Measurements from ENCODE around the gene ATP1A1.
A peak's percentile ranks its signal among the peaks of the same experiment; 100 is the strongest.

Gene ATP1A1

GRCh38 chr1:116415200-116415698, 42.2 kb downstream of the ATP1A1 start:
- no peak for DNase-seq (ENCODE audit: low spot score)

DNA sequence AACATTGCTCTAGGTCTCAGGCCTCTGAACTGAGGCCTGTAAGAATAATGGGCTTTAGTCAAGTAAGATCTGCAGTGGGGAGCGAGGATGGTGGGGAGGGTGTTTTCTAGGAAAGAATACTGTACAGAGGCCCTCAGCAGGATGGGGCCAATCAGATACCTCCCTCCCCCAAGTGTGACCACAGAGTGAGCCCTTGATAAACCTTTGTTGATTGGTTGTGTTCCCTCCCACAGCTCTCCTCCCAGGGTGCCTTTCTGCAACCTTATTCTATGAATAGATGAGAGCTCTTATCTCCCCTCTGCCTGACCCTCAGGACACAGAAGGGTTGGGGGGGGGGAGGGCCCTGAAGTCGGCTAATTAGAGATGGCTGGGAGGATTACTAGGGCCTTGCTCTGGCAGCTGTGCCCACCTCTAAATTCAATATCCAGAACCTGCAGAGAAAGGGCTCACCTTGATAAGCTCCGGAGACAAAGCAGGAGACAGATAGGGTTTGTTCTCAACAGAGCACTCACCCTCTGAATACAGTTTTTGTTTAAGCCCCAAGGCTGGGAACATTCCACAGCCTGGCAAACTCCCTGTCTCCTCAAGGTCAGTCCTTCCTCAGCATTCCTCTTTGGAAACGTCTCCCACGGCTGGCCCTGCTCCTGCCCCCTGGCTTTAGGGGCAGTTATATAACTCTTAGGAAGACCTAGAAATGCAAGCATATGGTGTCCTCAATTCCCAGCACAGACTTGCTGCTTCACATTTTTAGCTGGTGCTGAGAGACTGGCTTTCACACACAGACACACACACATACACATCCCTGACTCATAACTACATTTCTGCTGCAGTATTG, 42.9 kb downstream of the ATP1A1 start:
- no peak for DNase-seq (ENCODE audit: low spot score)

DNA sequence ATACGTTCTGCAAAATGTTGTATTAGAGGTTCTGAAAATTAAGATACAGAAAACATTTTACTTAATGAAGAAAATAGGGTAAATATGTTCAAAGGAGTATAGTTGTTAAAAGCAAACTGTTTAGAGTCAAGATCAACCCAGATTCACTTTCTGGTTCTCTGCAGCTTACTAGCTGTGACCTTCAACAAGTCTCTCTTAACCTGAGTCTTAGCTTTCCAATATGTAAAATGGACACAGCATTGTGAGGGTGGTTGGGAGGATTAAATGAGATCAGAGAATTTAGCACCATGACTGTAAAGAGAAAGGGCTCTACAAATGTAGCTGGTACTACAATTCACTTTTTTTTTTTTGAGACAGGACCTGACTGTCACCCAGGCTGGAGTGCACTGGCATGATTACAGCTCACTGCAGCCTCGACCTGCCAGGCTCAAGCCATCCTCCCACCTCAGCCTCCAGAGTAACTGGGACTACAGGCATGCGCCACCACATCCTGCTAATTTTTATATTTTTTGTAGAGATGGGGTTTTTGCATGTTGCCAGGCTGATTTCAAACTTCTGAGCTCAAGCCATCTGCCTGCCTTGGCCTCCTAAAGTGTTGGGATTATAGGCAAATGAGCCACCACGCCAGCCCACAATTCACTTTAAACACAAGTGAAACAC, 43.9 kb downstream of the ATP1A1 start:
- no peak for DNase-seq (ENCODE audit: low spot score)

GRCh38 chr1:116417678-116418077, 44.6 kb downstream of the ATP1A1 start:
- DNase-seq (ENCODE audit: low spot score), result no peak

DNA sequence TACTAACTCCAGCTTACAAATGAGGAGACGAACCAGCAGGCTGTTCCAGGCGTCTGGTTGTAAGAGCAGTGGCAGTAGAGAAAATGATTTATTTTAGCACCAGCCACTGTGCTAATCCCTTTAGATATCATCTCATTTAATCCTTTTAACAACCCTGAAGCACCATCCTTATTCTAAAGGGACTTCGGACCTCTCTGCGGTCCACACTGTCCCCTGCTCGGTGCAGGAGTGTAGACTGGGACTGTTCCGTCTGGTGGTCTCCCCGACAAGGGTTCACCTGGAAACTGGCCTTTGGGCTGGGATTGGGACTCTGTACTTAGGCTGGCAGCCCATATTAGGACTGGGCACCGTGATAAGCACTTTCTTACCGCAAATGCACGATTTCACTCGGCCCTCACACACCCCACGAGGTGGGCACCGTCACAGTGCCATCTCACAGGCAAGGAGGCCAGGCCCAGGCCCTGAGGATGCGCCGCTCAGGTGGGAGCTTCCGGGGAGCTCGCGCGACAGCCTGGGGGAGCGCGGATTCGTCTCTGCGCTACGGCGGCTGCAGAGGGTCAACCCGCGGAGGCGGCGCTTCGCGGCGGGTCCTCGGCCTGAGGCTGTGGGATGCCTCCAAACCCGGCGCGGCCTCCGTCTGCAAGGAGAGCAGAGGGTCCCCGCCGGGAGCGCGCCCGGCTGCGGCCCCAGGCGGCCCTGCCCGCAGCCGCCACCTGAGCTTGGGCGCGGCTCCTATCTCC, 45.2 kb downstream of the ATP1A1 start:
- DNase-seq (ENCODE audit: low spot score), result peak; percentile 92

GRCh38 chr1:116420417-116421200, 47.6 kb downstream of the ATP1A1 start:
- no peak for DNase-seq (ENCODE audit: low spot score)

DNA sequence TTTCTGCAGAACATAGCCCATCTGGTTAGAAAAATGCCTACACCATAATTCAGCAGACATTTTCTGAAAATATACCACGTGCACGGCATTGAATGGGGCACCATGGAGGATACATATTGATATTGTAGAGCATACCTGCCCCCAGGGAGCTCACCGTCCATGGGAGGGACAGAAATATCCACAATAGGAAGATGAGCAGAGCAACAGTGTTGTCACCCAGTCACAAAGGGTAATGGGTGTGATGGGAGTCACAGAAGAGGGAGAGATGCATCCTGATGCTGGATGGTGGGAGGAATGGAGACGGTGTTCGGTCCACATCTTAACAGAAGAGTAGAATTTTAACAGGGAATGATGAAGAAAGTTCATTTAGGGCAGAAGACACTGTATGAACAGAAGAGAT, 51.4 kb downstream of the ATP1A1 start:
- no peak for DNase-seq (ENCODE audit: low spot score)

DNA sequence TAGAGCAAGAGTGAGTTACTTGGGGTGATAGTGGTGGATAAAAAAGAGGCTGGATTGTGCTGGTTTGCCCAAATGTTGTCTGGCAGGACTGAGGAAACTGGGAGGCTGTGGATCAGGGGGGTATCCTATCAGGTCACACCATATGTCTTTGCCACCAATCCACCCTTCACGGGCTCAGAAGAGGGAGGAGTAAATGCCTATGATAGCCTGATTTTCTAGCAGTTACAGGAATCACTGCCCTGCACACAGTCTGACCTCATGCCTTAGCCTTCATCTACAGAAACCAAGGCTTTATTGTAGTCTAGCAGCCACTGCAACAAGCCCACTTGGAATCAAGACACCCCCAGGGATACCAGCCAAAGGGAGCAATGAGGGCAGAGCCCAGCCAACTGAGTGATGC, 51.8 kb downstream of the ATP1A1 start:
- DNase-seq (ENCODE audit: low spot score), result no peak

DNA sequence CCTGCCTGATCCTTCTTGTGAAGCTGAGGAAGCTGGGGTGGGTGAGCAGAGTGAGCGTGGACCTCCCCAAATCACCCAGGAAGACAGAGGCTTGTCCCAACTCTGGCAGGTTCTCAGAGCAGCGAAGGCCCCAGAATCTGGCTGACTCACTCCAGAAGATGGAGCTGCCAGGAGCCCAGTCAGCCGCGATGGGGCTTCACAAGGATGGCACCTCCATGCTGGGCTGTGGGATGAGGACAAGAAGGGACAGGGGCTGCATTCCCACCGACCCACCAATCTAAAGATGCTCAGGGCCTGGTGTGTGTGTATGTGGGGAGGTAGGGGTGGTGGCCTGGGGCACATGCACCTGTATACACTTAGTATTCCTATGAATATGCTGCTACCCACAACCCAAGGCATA, 52.9 kb downstream of the ATP1A1 start:
- DNase-seq (ENCODE audit: low spot score), result no peak

GRCh38 chr1:116426401-116426800, 53.4 kb downstream of the ATP1A1 start:
- DNase-seq (ENCODE audit: low spot score), result no peak

DNA sequence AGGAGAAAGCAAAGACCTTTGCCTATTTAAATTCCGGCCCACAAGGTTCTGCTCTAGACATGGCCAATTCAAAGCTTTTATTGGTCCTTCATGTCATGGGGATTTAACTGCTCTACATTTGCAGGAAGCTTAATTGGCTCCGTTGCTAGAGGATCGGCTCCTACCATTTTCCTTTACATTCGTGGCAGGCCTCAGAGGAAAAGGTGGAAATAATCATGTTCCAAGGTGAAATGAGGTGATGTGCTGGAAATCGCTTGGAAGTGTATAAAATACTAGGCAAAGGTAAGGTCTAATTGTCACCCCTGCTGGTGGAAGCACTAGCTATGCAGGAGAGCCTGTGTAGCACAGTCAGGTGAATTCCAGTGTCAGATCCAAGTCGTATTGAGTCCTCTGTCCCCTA, 55.5 kb downstream of the ATP1A1 start:
- DNase-seq (ENCODE audit: low spot score), result no peak

DNA sequence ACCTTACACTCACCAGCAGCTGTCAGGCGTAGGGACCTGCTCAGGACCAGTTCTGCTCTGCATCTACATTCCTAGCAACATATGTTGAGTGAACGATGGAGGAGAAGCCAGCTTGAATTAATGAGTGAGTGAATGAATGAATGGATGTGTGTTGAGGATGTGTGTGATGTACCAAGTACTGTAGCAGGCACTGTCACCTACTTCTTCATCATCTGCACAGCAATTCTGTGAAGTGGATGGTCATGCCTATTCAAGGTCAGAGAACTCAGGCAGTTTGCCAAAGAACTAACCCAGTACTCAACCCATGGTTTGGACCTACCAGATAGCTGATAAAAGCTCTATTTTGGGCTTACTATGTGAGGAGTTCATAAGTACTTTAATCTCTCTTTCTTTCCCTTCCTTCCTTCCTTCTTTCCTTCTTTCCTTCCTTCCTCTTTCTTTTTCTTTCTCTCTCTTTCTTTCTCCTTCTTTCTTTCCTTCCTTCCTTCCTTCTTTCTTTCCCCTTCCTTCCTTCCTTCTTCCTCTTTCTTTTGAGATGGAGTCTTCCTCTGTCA, 56.9 kb downstream of the ATP1A1 start:
- no peak for DNase-seq (ENCODE audit: low spot score)

DNA sequence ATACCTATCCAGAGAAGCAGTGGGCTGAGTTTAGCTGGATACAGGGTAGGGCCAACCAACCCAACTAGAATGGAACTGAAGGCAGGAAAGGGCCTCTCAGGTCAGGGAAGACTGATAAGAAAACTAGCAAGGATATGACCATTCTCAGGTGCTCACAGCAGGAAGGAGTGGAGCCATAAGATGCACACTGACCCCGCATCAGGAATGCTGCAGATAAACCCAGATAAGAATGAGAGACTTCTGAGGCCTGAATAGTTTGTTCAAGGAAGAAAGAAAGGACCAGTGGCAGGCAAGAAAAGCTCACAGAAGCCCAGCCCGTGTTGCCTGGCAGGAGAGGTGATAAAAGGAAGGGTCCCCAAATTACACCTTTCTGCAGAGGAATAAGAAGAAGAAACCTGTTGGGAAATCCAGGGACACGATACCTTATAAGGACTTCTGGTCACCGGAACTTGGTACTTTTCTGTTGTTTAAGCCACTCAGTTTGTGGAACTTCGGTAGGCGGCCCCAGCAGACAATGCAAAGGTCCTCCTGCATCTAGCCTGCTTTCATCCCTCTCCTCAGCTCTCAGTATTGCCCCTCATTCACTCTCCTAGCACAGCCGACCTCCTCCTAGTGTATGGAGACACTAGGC, 58.9 kb downstream of the ATP1A1 start:
- no peak for DNase-seq (ENCODE audit: low spot score)

DNA sequence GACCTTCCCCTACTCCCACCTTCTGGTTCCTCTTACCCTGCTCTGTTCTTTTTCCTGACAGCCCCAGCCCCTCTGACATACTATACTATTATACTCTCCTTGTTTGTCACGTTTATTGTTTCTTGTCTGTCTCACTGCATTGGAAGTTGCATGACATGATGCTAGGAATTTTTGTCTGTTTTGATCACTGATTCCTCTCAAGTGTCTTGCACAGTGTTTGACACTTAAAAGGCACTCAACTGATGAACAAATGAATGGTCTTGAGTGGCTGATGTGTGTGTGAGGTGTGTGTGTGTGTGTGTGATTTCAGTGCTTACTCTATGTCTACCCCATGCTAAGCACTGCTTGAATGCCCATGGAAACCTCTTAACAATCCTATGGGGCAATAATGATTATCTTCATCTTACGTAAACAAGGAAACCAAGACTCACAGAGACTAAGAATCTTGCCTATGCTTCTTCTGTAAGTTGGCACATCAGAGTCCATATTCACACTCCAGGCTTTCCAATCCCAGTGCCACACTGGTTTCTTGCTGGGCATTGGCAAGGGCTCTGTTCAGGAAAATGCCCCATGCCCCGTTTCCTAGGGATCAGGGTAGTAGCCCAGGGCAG, 59.7 kb downstream of the ATP1A1 start:
- no peak for DNase-seq (ENCODE audit: low spot score)

GRCh38 chr1:116433275-116434257, 60.5 kb downstream of the ATP1A1 start:
- no peak for DNase-seq (ENCODE audit: low spot score)

- no peak for DNase-seq (ENCODE audit: low spot score)
Measured at GRCh38 chr1:116434849-116435248, 61.8 kb downstream of the ATP1A1 start.

- no peak for DNase-seq (ENCODE audit: low spot score)
Measured at GRCh38 chr1:116435806-116436610, 63.0 kb downstream of the ATP1A1 start.

DNA sequence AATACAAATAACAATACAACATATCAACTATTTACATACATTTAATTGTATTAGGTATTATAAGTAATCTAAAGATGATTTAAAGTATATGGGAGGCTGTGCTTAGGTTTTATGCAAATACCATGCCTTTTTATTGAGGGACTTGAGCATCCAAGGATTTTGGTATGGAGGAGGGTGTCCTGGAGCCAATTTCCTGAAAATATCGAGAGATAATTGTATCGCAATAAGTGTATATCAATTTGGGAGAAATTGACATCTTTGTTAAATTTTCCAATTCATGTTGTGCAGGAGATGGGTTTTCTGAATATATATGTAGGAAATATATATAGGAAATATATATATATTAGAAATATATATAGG, 63.5 kb downstream of the ATP1A1 start:
- DNase-seq (ENCODE audit: low spot score), result no peak

- no peak for DNase-seq (ENCODE audit: low spot score)
Measured at GRCh38 chr1:116439701-116440100, 66.7 kb downstream of the ATP1A1 start.
